ENCODE measurements around the gene CCDC178.

CCDC178 gene

GRCh38 chr18:33135951-33136660 lies 304.4 kb downstream of the CCDC178 start:
- no peak for TF ChIP-seq TAF1 (IDR thresholded peaks at IDR 0.05; ENCODE audit: borderline replicate concordance, insufficient read depth, low read length)
- TF ChIP-seq SIN3A (IDR thresholded peaks at IDR 0.05; ENCODE audit: borderline replicate concordance, insufficient read depth, low read length): no peak
- no peak for TF ChIP-seq POLR2AphosphoS5 (IDR thresholded peaks at IDR 0.05; ENCODE audit: low read depth, low read length)
- no peak for TF ChIP-seq FOXP2 (optimal IDR thresholded peaks at IDR 0.05; ENCODE audit: borderline replicate concordance, extremely low read depth, extremely low read length, insufficient read depth)
- no peak for TF ChIP-seq REST (IDR thresholded peaks at IDR 0.05; ENCODE audit: insufficient read depth in 1 of 2, low read depth in 2 of 2, low read length in 2 of 2)

GRCh38 chr18:33132657-33133056 lies 307.9 kb downstream of the CCDC178 start:
- TF ChIP-seq TAF1 (IDR thresholded peaks at IDR 0.05; ENCODE audit: borderline replicate concordance, insufficient read depth, low read length): no peak
- TF ChIP-seq POLR2AphosphoS5 (IDR thresholded peaks at IDR 0.05; ENCODE audit: low read depth, low read length): no peak
- no peak for TF ChIP-seq SIN3A (IDR thresholded peaks at IDR 0.05; ENCODE audit: borderline replicate concordance, insufficient read depth, low read length)
- TF ChIP-seq REST (IDR thresholded peaks at IDR 0.05; ENCODE audit: insufficient read depth in 1 of 2, low read depth in 2 of 2, low read length in 2 of 2): no peak
- TF ChIP-seq FOXP2 (optimal IDR thresholded peaks at IDR 0.05; ENCODE audit: borderline replicate concordance, extremely low read depth, extremely low read length, insufficient read depth): no peak

- TF ChIP-seq TAF1 (IDR thresholded peaks at IDR 0.05; ENCODE audit: borderline replicate concordance, insufficient read depth, low read length) (no peak), REST (IDR thresholded peaks at IDR 0.05; ENCODE audit: insufficient read depth in 1 of 2, low read depth in 2 of 2, low read length in 2 of 2) (no peak), FOXP2 (optimal IDR thresholded peaks at IDR 0.05; ENCODE audit: borderline replicate concordance, extremely low read depth, extremely low read length, insufficient read depth) (no peak), SIN3A (IDR thresholded peaks at IDR 0.05; ENCODE audit: borderline replicate concordance, insufficient read depth, low read length) (no peak), POLR2AphosphoS5 (IDR thresholded peaks at IDR 0.05; ENCODE audit: low read depth, low read length) (no peak)
Measured at GRCh38 chr18:33128581-33128980, 311.9 kb downstream of the CCDC178 start.

GRCh38 chr18:33123862-33124518 lies 316.5 kb downstream of the CCDC178 start:
- TF ChIP-seq REST (IDR thresholded peaks at IDR 0.05; ENCODE audit: insufficient read depth in 1 of 2, low read depth in 2 of 2, low read length in 2 of 2) (no peak), POLR2AphosphoS5 (IDR thresholded peaks at IDR 0.05; ENCODE audit: low read depth, low read length) (no peak), TAF1 (IDR thresholded peaks at IDR 0.05; ENCODE audit: borderline replicate concordance, insufficient read depth, low read length) (no peak), FOXP2 (optimal IDR thresholded peaks at IDR 0.05; ENCODE audit: borderline replicate concordance, extremely low read depth, extremely low read length, insufficient read depth) (no peak), SIN3A (IDR thresholded peaks at IDR 0.05; ENCODE audit: borderline replicate concordance, insufficient read depth, low read length) (no peak)
